ENCODE results near the gene NME9. TPM values are rescaled to one million over a fixed set of nuclear protein-coding genes. Genes with fewer than 3 reads are reported as not detected.

NME9 gene
- total RNA-seq, 1 experiment from 2014 or later = not detected

- no peaks in the 10 kb centered on the region for H3K4me1 Mint-ChIP-seq (ENCODE audit: low read depth, unreplicated experiment)
- CTCF ChIA-PET = interaction anchor here (0.9 kb wide), 1 partner anchor 10 kb away, joined by 4 read pairs; no protein-coding TSS in a partner anchor
- no peak for DNase-seq
- no peaks in the 10 kb centered on the region for H3K9me3 Mint-ChIP-seq (ENCODE audit: low read depth, unreplicated experiment)
- no peaks in the 10 kb centered on the region for H3K36me3 Mint-ChIP-seq (ENCODE audit: insufficient read depth, unreplicated experiment)
- no peak overlapping the region for H3K27ac Mint-ChIP-seq (ENCODE audit: unreplicated experiment)
- TF ChIP-seq CTCF (IDR thresholded peaks at IDR 0.05; ENCODE audit: unreplicated experiment) = no peak
- BruUV-seq (replicated peaks) = no TSS peak
- intact Hi-C loops (cut with micrococcal nuclease; ENCODE audit: unreplicated experiment) = no loop called here
- peaks cover 35% of the 10 kb centered on the region for H3K27me3 Mint-ChIP-seq (ENCODE audit: unreplicated experiment)
- no peak overlapping the region for H3K4me3 Mint-ChIP-seq (ENCODE audit: low read depth, unreplicated experiment)
Observed at GRCh38 chr3:138355071-138355470, 25.4 kb upstream of the NME9 start.

- Mint-ChIP-seq H3K4me3 (ENCODE audit: low read depth, unreplicated experiment) (no peak overlapping the region), H3K27ac (ENCODE audit: unreplicated experiment) (no peak overlapping the region), H3K9me3 (ENCODE audit: low read depth, unreplicated experiment) (no peaks in the 10 kb centered on the region), H3K27me3 (ENCODE audit: unreplicated experiment) (peaks cover 35% of the 10 kb centered on the region), H3K36me3 (ENCODE audit: insufficient read depth, unreplicated experiment) (no peaks in the 10 kb centered on the region), H3K4me1 (ENCODE audit: low read depth, unreplicated experiment) (no peaks in the 10 kb centered on the region)
- BruUV-seq (replicated peaks) = no TSS peak
- CTCF ChIA-PET = interaction anchor here (0.9 kb wide), 1 partner anchor 10 kb away, joined by 4 read pairs; no protein-coding TSS in a partner anchor
- DNase-seq = no peak
- intact Hi-C loops (cut with micrococcal nuclease; ENCODE audit: unreplicated experiment) = no loop called here
- TF ChIP-seq CTCF (IDR thresholded peaks at IDR 0.05; ENCODE audit: unreplicated experiment) = no peak
Observed at GRCh38 chr3:138354376-138354775, 24.7 kb upstream of the NME9 start.

- Mint-ChIP-seq H3K9me3 (ENCODE audit: low read depth, unreplicated experiment) (no peaks in the 10 kb centered on the region), H3K4me1 (ENCODE audit: low read depth, unreplicated experiment) (peaks cover 6% of the 10 kb centered on the region), H3K36me3 (ENCODE audit: insufficient read depth, unreplicated experiment) (peaks cover 20% of the 10 kb centered on the region), H3K4me3 (ENCODE audit: low read depth, unreplicated experiment) (no peak overlapping the region), H3K27me3 (ENCODE audit: unreplicated experiment) (peaks cover 35% of the 10 kb centered on the region), H3K27ac (ENCODE audit: unreplicated experiment) (no peak overlapping the region)
- CTCF ChIA-PET = no interaction called here
- intact Hi-C loops (cut with micrococcal nuclease; ENCODE audit: unreplicated experiment) = no loop called here
- no TSS peak for BruUV-seq (replicated peaks)
- no peak for DNase-seq
- TF ChIP-seq CTCF (IDR thresholded peaks at IDR 0.05; ENCODE audit: unreplicated experiment) = no peak
Observed at GRCh38 chr3:138351916-138352550, 22.4 kb upstream of the NME9 start.

GRCh38 chr3:138351151-138351550 is 21.5 kb upstream of the NME9 start:
- Mint-ChIP-seq H3K4me1 (ENCODE audit: low read depth, unreplicated experiment) (peaks cover 8% of the 10 kb centered on the region), H3K36me3 (ENCODE audit: insufficient read depth, unreplicated experiment) (peaks cover 21% of the 10 kb centered on the region), H3K4me3 (ENCODE audit: low read depth, unreplicated experiment) (no peak overlapping the region), H3K27me3 (ENCODE audit: unreplicated experiment) (peaks cover 35% of the 10 kb centered on the region), H3K27ac (ENCODE audit: unreplicated experiment) (no peak overlapping the region), H3K9me3 (ENCODE audit: low read depth, unreplicated experiment) (no peaks in the 10 kb centered on the region)
- CTCF ChIA-PET = no interaction called here
- no peak for DNase-seq
- no TSS peak for BruUV-seq (replicated peaks)
- intact Hi-C loops (cut with micrococcal nuclease; ENCODE audit: unreplicated experiment) = no loop called here
- TF ChIP-seq CTCF (IDR thresholded peaks at IDR 0.05; ENCODE audit: unreplicated experiment) = no peak

Data from Calu3 (cell line).